ENCODE measurements around the gene SERINC2. TPM values are rescaled to one million over a fixed set of nuclear protein-coding genes. Genes with fewer than 3 reads are reported as not detected.

SERINC2 gene
- total RNA-seq, result 27.8 and 72.1 TPM in 2 replicates

GRCh38 chr1:31412732-31413404 lies at the start of gene SERINC2:
Gene SERINC2, plus strand, starts transcription at chr1:31413213. Its CDS starts 53 bp downstream, at chr1:31413266.

GRCh38 chr1:31373056-31373896 lies 39.7 kb upstream of the SERINC2 start, which contains the start of gene FABP3:
Gene FABP3, minus strand, starts transcription at chr1:31373076. Its CDS starts 62 bp downstream, at chr1:31373014.

Other genes starting within 250 kb of the SERINC2 start
- 0.26 TPM in 1 of 2 replicates, not detected in the other for gene NKAIN1, start 173.3 kb upstream of the SERINC2 start, total RNA-seq
- gene SNRNP40, start 116.4 kb upstream of the SERINC2 start, total RNA-seq, result 58.4 and 74.6 TPM in 2 replicates
- 30.7 and 44.0 TPM in 2 replicates for gene ZCCHC17, start 116.2 kb upstream of the SERINC2 start, total RNA-seq
- 109 TPM in 1 of 2 replicates, not detected in the other for gene FABP3, start 40.1 kb upstream of the SERINC2 start, total RNA-seq
- gene TINAGL1, start 163.3 kb downstream of the SERINC2 start, total RNA-seq, result 16.6 and 141 TPM in 2 replicates
- 0.13 TPM in 1 of 2 replicates, not detected in the other for gene HCRTR1, start 204.5 kb downstream of the SERINC2 start, total RNA-seq
- 75.2 and 93.1 TPM in 2 replicates for gene PEF1, start 231.7 kb downstream of the SERINC2 start, total RNA-seq

All from epithelial cell of alveolus of lung (primary cell).